T-helper 17 cell (primary cell): Measurements from ENCODE around the gene WDHD1. TPM values are rescaled to one million over a fixed set of nuclear protein-coding genes. Genes with fewer than 3 reads are reported as not detected.
"Not testable (repeated sequence)": the region's sequence is repeated elsewhere in the genome, so short reads cannot be mapped to it uniquely, and the experiment has no call there.

Experiments used
- ATAC-seq: fragments of 150-1000 bp; cut with Tn5 transposase; 2 replicates; pipeline ENCODE4 v1.10.0; 2021; ENCODE audit warnings: mild to moderate bottlenecking, moderate library complexity
- DNase-seq, 3 donors: peaks; one replicate each; pipeline versions ENCODE4 v3.0.0 to v3.0.0-alpha.2; 2020 to 2021
- H3K9me3 ChIP-seq: one replicate; pipeline ENCODE4 v1.7.0; 2013; ENCODE audit warnings: low read length, mild to moderate bottlenecking; ENCODE audit not compliant: control insufficient read depth, poor library complexity, severe bottlenecking
- H3K27ac Mint-ChIP-seq: one replicate; pipeline ENCODE4 v1.8.0; 2022; ENCODE audit warnings: mild to moderate bottlenecking, moderate library complexity, mixed read lengths
- H3K27me3 Mint-ChIP-seq: one replicate; pipeline ENCODE4 v1.8.0; 2022; ENCODE audit warnings: mixed read lengths
- H3K36me3 Mint-ChIP-seq: one replicate; pipeline ENCODE4 v1.8.0; 2022; ENCODE audit warnings: low read depth, mixed read lengths
- H3K4me1 Mint-ChIP-seq: one replicate; pipeline ENCODE4 v1.8.0; 2022; ENCODE audit warnings: mild to moderate bottlenecking, mixed read lengths
- H3K4me3 Mint-ChIP-seq: one replicate; pipeline ENCODE4 v1.8.0; 2022; ENCODE audit warnings: mild to moderate bottlenecking, moderate library complexity, mixed read lengths
- total RNA-seq, 4 donors: library from RNA in 2 of 4; stranded (reverse) in 2 of 4; gene quantifications; one replicate each; pipeline ENCODE4 v1.2.3 and lab custom pipeline; 2022 to 2026

The WDHD1 gene
- total RNA-seq, 2 donors from 2014 or later = 2.7 to 2.8 TPM

GRCh38 chr14:54931598-54932340, 95.1 kb downstream of the WDHD1 start:
- H3K9me3 ChIP-seq = no peaks in the 10 kb centered on the region
- H3K4me1 Mint-ChIP-seq = peaks cover 2% of the 10 kb centered on the region
- no peaks in the 10 kb centered on the region for H3K36me3 Mint-ChIP-seq
- DNase-seq = no peak
- H3K27me3 Mint-ChIP-seq = no peaks in the 10 kb centered on the region
- no peak for ATAC-seq
- H3K4me3 Mint-ChIP-seq = no peak overlapping the region
- H3K27ac Mint-ChIP-seq = no peak overlapping the region

GRCh38 chr14:54931101-54931500, 95.8 kb downstream of the WDHD1 start:
- Mint-ChIP-seq H3K36me3 (no peaks in the 10 kb centered on the region), H3K4me3 (no peak overlapping the region), H3K27me3 (peaks cover 2% of the 10 kb centered on the region), H3K4me1 (peaks cover 3% of the 10 kb centered on the region), H3K27ac (no peak overlapping the region)
- H3K9me3 ChIP-seq = no peaks in the 10 kb centered on the region
- no peak for ATAC-seq
- DNase-seq = no peak

GRCh38 chr14:54929556-54929955, 97.3 kb downstream of the WDHD1 start:
- H3K9me3 ChIP-seq = no peaks in the 10 kb centered on the region
- Mint-ChIP-seq H3K27me3 (peaks cover 5% of the 10 kb centered on the region), H3K4me3 (no peak overlapping the region), H3K27ac (no peak overlapping the region), H3K36me3 (peaks cover 2% of the 10 kb centered on the region), H3K4me1 (peaks cover 5% of the 10 kb centered on the region)
- no peak for ATAC-seq
- no peak for DNase-seq

- H3K4me1 Mint-ChIP-seq = peaks cover 5% of the 10 kb centered on the region
- ATAC-seq (no peak), DNase-seq (no peak)
Observed at GRCh38 chr14:54928216-54928615, 98.7 kb downstream of the WDHD1 start.

GRCh38 chr14:54927551-54927950, 99.3 kb downstream of the WDHD1 start:
- H3K9me3 ChIP-seq = no peaks in the 10 kb centered on the region
- Mint-ChIP-seq H3K4me1 (peaks cover 5% of the 10 kb centered on the region), H3K36me3 (peaks cover 2% of the 10 kb centered on the region), H3K27ac (no peak overlapping the region), H3K4me3 (no peak overlapping the region), H3K27me3 (peaks cover 5% of the 10 kb centered on the region)
- no peak for DNase-seq
- no peak for ATAC-seq

More at GRCh38 chr14:54928216-54928615, 98.7 kb downstream of the WDHD1 start:
- Mint-ChIP-seq H3K27me3 (peaks cover 5% of the 10 kb centered on the region), H3K27ac (no peak overlapping the region), H3K36me3 (peaks cover 2% of the 10 kb centered on the region), H3K4me3 (no peak overlapping the region)
- H3K9me3 ChIP-seq = no peaks in the 10 kb centered on the region

GRCh38 chr14:54926570-54926969, 100.3 kb downstream of the WDHD1 start:
- not testable (repeated sequence) for ATAC-seq, DNase-seq, H3K27me3 Mint-ChIP-seq, H3K27ac Mint-ChIP-seq, H3K4me3 Mint-ChIP-seq, H3K36me3 Mint-ChIP-seq, H3K9me3 ChIP-seq, H3K4me1 Mint-ChIP-seq

- Mint-ChIP-seq H3K4me3 (no peak overlapping the region), H3K27me3 (peaks cover 9% of the 10 kb centered on the region), H3K4me1 (peaks cover 6% of the 10 kb centered on the region), H3K27ac (no peak overlapping the region), H3K36me3 (peaks cover 2% of the 10 kb centered on the region)
- no peak for ATAC-seq
- DNase-seq = no peak
- H3K9me3 ChIP-seq = no peaks in the 10 kb centered on the region
Observed at GRCh38 chr14:54922598-54922997, 104.3 kb downstream of the WDHD1 start.

- H3K36me3 Mint-ChIP-seq = peaks cover 2% of the 10 kb centered on the region
- H3K27ac Mint-ChIP-seq = no peak overlapping the region
- H3K4me3 Mint-ChIP-seq = no peak overlapping the region
- H3K27me3 Mint-ChIP-seq = peaks cover 5% of the 10 kb centered on the region
- ATAC-seq (no peak), DNase-seq (no peak)
- H3K9me3 ChIP-seq = no peaks in the 10 kb centered on the region
- H3K4me1 Mint-ChIP-seq = peaks cover 3% of the 10 kb centered on the region
Observed at GRCh38 chr14:54920052-54920451, 106.8 kb downstream of the WDHD1 start.

- Mint-ChIP-seq H3K4me1 (peaks cover 3% of the 10 kb centered on the region), H3K36me3 (no peaks in the 10 kb centered on the region), H3K27me3 (peaks cover 5% of the 10 kb centered on the region), H3K27ac (no peak overlapping the region), H3K4me3 (no peak overlapping the region)
- ATAC-seq (no peak), DNase-seq (no peak)
- no peaks in the 10 kb centered on the region for H3K9me3 ChIP-seq
Observed at GRCh38 chr14:54919330-54919729, 107.6 kb downstream of the WDHD1 start.

- no peak for ATAC-seq
- no peak overlapping the region for H3K27ac Mint-ChIP-seq
- H3K27me3 Mint-ChIP-seq = peaks cover 5% of the 10 kb centered on the region
- no peak overlapping the region for H3K4me3 Mint-ChIP-seq
- H3K4me1 Mint-ChIP-seq = peaks cover 3% of the 10 kb centered on the region
- DNase-seq = no peak
- H3K9me3 ChIP-seq = no peaks in the 10 kb centered on the region
- H3K36me3 Mint-ChIP-seq = no peaks in the 10 kb centered on the region
Observed at GRCh38 chr14:54918427-54918826, 108.5 kb downstream of the WDHD1 start.

- no peak overlapping the region for H3K4me3 Mint-ChIP-seq
- H3K27ac Mint-ChIP-seq = no peak overlapping the region
- H3K36me3 Mint-ChIP-seq = no peaks in the 10 kb centered on the region
- no peaks in the 10 kb centered on the region for H3K4me1 Mint-ChIP-seq
- no peak for DNase-seq
- H3K27me3 Mint-ChIP-seq = peaks cover 5% of the 10 kb centered on the region
- H3K9me3 ChIP-seq = no peaks in the 10 kb centered on the region
- no peak for ATAC-seq
Observed at GRCh38 chr14:54916101-54916500, 110.8 kb downstream of the WDHD1 start.

- ATAC-seq = no peak
- Mint-ChIP-seq H3K4me3 (no peak overlapping the region), H3K27me3 (no peaks in the 10 kb centered on the region), H3K4me1 (peaks cover 6% of the 10 kb centered on the region), H3K27ac (no peak overlapping the region), H3K36me3 (no peaks in the 10 kb centered on the region)
- no peak for DNase-seq
- no peaks in the 10 kb centered on the region for H3K9me3 ChIP-seq
Observed at GRCh38 chr14:54909817-54910558, 116.9 kb downstream of the WDHD1 start.

- not testable (repeated sequence) for H3K36me3 Mint-ChIP-seq, H3K4me3 Mint-ChIP-seq, H3K9me3 ChIP-seq, H3K27me3 Mint-ChIP-seq, H3K4me1 Mint-ChIP-seq, ATAC-seq, DNase-seq, H3K27ac Mint-ChIP-seq
Observed at GRCh38 chr14:54908973-54909372, 117.9 kb downstream of the WDHD1 start.

- no peak for DNase-seq
- peak; percentile 54 for ATAC-seq
Observed at GRCh38 chr14:54908190-54908589, 118.7 kb downstream of the WDHD1 start.

More at GRCh38 chr14:54908190-54908589, 118.7 kb downstream of the WDHD1 start:
- H3K27ac Mint-ChIP-seq = peak overlapping the region; percentile 88
- H3K27me3 Mint-ChIP-seq = no peaks in the 10 kb centered on the region
- peak overlapping the region; percentile 80 for H3K4me3 Mint-ChIP-seq
- no peaks in the 10 kb centered on the region for H3K9me3 ChIP-seq
- peaks cover 7% of the 10 kb centered on the region for H3K4me1 Mint-ChIP-seq
- no peaks in the 10 kb centered on the region for H3K36me3 Mint-ChIP-seq
